Measurements from ENCODE around the gene PLAA.

PLAA gene

GRCh38 chr9:26937816-26938371, 9.1 kb downstream of the PLAA start:
- DNase-seq (ENCODE audit: low read depth): no peak
- no peak overlapping the region for H3K4me3 ChIP-seq (ENCODE audit: control insufficient read depth, low read depth, low read length)
- TF ChIP-seq CTCF (IDR thresholded peaks at IDR 0.05; ENCODE audit: control insufficient read depth, insufficient read depth, low read depth, low read length, missing control alignments): no peak

GRCh38 chr9:26935847-26936246, 11.2 kb downstream of the PLAA start:
- H3K4me3 ChIP-seq (ENCODE audit: control insufficient read depth, low read depth, low read length): no peak overlapping the region
- DNase-seq (ENCODE audit: low read depth): no peak
- TF ChIP-seq CTCF (IDR thresholded peaks at IDR 0.05; ENCODE audit: control insufficient read depth, insufficient read depth, low read depth, low read length, missing control alignments): no peak

GRCh38 chr9:26928902-26929495, 18.0 kb downstream of the PLAA start:
- H3K4me3 ChIP-seq (ENCODE audit: control insufficient read depth, low read depth, low read length): no peak overlapping the region
- no peak for TF ChIP-seq CTCF (IDR thresholded peaks at IDR 0.05; ENCODE audit: control insufficient read depth, insufficient read depth, low read depth, low read length, missing control alignments)
- DNase-seq (ENCODE audit: low read depth): no peak

GRCh38 chr9:26925609-26926008, 21.4 kb downstream of the PLAA start:
- DNase-seq (ENCODE audit: low read depth): no peak
- no peak overlapping the region for H3K4me3 ChIP-seq (ENCODE audit: control insufficient read depth, low read depth, low read length)
- no peak for TF ChIP-seq CTCF (IDR thresholded peaks at IDR 0.05; ENCODE audit: control insufficient read depth, insufficient read depth, low read depth, low read length, missing control alignments)

GRCh38 chr9:26919698-26920097, 27.3 kb downstream of the PLAA start:
- DNase-seq (ENCODE audit: low read depth): no peak
- H3K4me3 ChIP-seq (ENCODE audit: control insufficient read depth, low read depth, low read length): no peak overlapping the region
- TF ChIP-seq CTCF (IDR thresholded peaks at IDR 0.05; ENCODE audit: control insufficient read depth, insufficient read depth, low read depth, low read length, missing control alignments): no peak

- no peak overlapping the region for H3K4me3 ChIP-seq (ENCODE audit: control insufficient read depth, low read depth, low read length)
- no peak for TF ChIP-seq CTCF (IDR thresholded peaks at IDR 0.05; ENCODE audit: control insufficient read depth, insufficient read depth, low read depth, low read length, missing control alignments)
- DNase-seq (ENCODE audit: low read depth): no peak
These were observed 33.8 kb downstream of the PLAA start for GRCh38 chr9:26913138-26913668.
